Epithelial cell of proximal tubule (primary cell): ENCODE data around the gene CLDN20. TPM values are rescaled to one million over a fixed set of nuclear protein-coding genes. Genes with fewer than 3 reads are reported as not detected.
"Not testable (repeated sequence)": the region's sequence is repeated elsewhere in the genome, so short reads cannot be mapped to it uniquely, and the experiment has no call there.

Experiments used
- DNase-seq: peaks from one replicate; pipeline ENCODE4 v3.0.0-alpha.2; 2011; ENCODE audit warnings: low read depth
- H3K4me3 ChIP-seq: 2 replicates; pipeline ENCODE4 v1.5.1; 2011; ENCODE audit warnings: low read depth, mild to moderate bottlenecking, low read length
- total RNA-seq: library from RNA; depleted of rRNA; stranded (reverse); fragments of >200 nt; gene quantifications from 2 replicates; pipeline ENCODE4 v1.2.3, GENCODE V29; 2015
- TF ChIP-seq, protein P1 (sequence below): conservative IDR thresholded peaks from 2 replicates; pipeline ENCODE4 v1.5.1; 2012; ENCODE audit warnings: low read depth, mild to moderate bottlenecking, low read length

The CLDN20 gene
- total RNA-seq, 1 donor from 2014 or later, result not detected

DNA sequence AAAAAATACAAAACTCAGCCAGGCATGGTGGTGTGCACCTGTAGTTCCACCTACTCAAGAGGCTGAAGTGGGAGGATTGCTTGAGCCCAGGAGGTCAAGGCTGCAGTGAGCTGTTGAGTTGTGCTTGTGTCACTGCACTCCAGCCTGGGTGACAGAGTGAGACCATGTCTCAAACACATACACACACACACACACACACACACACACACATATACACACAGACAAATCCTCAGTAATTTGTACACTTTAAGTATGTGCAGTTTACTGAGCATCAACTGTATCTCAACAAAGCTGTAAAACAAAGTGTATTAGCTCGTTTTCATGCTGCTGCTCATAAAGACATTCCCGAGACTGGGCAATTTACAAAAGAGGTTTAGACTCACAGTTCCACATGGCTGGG, 43.1 kb downstream of the CLDN20 start:
- DNase-seq, result no peak
- TF ChIP-seq, protein P1, sequence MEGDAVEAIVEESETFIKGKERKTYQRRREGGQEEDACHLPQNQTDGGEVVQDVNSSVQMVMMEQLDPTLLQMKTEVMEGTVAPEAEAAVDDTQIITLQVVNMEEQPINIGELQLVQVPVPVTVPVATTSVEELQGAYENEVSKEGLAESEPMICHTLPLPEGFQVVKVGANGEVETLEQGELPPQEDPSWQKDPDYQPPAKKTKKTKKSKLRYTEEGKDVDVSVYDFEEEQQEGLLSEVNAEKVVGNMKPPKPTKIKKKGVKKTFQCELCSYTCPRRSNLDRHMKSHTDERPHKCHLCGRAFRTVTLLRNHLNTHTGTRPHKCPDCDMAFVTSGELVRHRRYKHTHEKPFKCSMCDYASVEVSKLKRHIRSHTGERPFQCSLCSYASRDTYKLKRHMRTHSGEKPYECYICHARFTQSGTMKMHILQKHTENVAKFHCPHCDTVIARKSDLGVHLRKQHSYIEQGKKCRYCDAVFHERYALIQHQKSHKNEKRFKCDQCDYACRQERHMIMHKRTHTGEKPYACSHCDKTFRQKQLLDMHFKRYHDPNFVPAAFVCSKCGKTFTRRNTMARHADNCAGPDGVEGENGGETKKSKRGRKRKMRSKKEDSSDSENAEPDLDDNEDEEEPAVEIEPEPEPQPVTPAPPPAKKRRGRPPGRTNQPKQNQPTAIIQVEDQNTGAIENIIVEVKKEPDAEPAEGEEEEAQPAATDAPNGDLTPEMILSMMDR, result no peak
- no peak overlapping the region for H3K4me3 ChIP-seq

DNA sequence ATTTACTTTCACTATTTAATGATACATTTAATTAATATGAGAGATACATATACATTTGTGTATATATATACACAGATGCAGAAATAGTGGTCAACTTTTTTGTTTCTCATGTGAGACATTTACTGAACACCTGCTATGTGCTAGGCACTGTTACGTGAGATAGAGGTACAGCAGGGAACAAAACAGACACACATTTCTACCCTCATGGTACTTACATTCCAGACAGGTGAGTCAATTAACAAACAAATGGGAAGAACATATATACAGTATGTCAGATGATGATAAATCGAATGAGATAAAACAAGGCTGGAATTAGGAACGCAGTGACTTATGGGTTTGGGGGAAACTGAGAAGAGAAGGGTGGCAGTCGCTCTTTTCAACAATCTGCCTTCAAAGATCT, 45.3 kb downstream of the CLDN20 start:
- no peak for DNase-seq

DNA sequence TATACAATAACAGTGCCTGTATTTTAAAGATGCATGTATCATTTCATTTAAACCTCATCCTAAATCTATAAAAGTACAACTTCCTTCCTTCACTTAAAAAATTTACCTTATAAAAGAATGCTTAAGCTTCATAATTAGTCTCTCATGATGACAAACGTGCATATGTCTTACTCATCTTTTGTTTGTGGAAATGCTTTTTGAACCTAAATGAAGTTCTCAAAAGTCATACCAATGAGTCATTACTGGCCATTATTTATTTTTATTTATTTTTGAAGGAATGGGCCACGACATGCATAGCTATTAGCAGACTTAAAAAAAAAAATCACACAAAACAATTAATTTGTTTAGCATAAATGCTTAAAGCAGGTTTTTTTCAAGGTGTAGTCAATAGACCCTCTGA, 46.8 kb downstream of the CLDN20 start:
- DNase-seq, result no peak
- H3K4me3 ChIP-seq, result no peak overlapping the region
- TF ChIP-seq, protein P1, result no peak

More for the DNA sequence above, 45.3 kb downstream of the CLDN20 start:
- H3K4me3 ChIP-seq, result no peak overlapping the region
- TF ChIP-seq, protein P1, result no peak

DNA sequence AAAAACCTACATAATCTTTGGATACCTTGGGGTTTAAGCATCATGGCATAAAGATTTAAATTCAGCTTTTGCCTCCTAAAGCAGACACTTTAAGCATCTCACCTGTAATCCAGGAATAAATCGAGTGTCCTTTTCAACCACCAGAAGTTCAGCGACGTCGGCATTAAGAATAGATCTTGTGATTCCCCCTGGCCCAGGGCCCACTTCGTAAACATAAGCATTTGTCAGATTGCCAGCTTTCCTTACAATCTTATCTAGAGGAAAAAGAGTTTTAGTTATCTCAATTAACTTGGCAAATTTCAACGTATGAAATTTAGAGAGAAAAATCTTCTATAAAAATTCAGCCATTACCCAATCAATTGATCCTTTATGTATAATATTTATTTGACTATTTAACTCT, 47.3 kb downstream of the CLDN20 start:
- DNase-seq, result no peak
- TF ChIP-seq, protein P1, result no peak

DNA sequence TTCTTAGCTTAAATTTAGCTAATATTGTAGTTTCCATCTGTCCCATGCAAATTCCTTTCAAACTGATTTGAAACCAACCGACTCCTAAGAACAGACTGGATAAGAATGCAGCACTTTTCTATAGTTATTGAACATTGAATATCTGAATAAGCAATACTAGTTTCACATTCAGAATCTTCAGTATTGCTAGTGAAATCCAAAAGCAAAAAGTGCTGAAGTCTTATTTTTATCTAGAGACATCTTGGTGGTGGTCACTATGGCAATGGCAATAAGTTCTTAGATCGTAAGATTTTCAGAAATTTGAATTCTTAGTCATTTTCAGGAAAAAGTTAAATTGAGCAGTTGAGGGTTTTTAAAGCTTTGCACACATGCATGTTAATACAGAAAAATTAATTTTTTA, 47.8 kb downstream of the CLDN20 start:
- TF ChIP-seq, protein P1, result no peak
- no peak for DNase-seq
- H3K4me3 ChIP-seq, result no peak overlapping the region

More for the DNA sequence above, 47.3 kb downstream of the CLDN20 start:
- H3K4me3 ChIP-seq, result no peak overlapping the region

DNA sequence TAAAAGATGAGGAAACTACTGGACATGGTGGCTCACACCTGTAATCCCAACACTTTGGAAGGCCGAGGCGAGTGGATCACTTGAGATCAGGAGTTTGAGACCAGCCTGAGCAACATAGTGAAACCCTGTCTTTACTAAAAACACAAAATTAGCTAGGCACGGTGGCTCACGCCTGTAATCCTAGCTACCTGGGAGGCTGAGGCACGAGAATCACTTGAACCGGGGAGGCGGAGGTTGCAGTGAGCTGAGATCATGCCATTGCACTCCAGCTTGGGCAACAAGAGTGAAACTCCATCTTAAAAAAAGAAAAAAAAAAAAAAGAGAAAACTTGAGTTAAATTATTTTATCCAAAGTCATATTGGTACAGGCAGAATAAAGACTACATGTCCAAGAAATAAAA, 49.1 kb downstream of the CLDN20 start:
- H3K4me3 ChIP-seq, result peak overlapping the region; percentile 83
- not testable (repeated sequence) for DNase-seq

DNA sequence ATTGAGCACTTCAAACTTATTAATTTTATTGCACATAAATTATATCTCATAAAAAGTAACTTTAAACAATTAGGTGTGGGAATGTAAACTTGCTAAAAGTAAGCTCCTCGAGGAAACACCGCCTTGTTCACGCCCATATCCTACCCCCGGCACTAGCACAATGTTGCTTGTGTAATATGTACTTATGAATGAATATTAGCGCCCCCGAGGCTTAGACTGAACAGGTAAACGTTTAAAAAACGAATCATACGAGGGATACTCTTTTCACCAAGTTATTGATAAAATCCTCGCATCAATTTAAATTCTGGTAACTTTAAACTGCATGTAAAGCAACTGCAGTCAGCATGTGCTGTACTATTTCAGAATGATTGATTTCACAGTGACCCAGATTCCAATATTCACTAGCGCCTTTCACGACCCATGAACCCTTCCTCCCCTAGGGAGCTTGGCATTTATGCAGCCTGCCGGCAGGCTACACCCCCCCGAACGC, 49.8 kb downstream of the CLDN20 start:
- peak overlapping the region; percentile 83 for H3K4me3 ChIP-seq
- TF ChIP-seq, protein P1, result no peak
- DNase-seq, result peak; percentile 1
